Erythroblast (primary cell): ENCODE measurements around the gene SMAD6.

Experiments
- DNase-seq, 2 experiments: peaks; one replicate each; lab custom pipeline; 2025; lab: John Stamatoyannopoulos, UW
- GATA1 ChIP-seq: IDR thresholded peaks from 2 replicates; pipeline ENCODE4 v1.6.1; 2011; ENCODE audit warnings: low read depth, mild to moderate bottlenecking, control low read depth, low read length, moderate library complexity
- POLR2A ChIP-seq: IDR thresholded peaks from 2 replicates; pipeline ENCODE4 v1.6.1; 2011; ENCODE audit warnings: mild to moderate bottlenecking, low read length

The SMAD6 gene

GRCh38 chr15:66662522-66662921, 39.5 kb upstream of the SMAD6 start:
- TF ChIP-seq POLR2A (no peak), GATA1 (no peak)
- DNase-seq: no peak

- no peak for DNase-seq
- no peak for TF ChIP-seq GATA1
- TF ChIP-seq POLR2A: no peak
These were observed 38.4 kb upstream of the SMAD6 start for GRCh38 chr15:66663664-66664063.

- TF ChIP-seq POLR2A: no peak
- TF ChIP-seq GATA1: no peak
- no peak for DNase-seq
These were observed 31.9 kb upstream of the SMAD6 start for GRCh38 chr15:66670175-66670574.

- DNase-seq: no peak
- no peak for TF ChIP-seq GATA1
- TF ChIP-seq POLR2A: no peak
These were observed 31.1 kb upstream of the SMAD6 start for GRCh38 chr15:66670762-66671580.

- no peak for TF ChIP-seq POLR2A
- TF ChIP-seq GATA1: no peak
- DNase-seq: no peak
These were observed 29.2 kb upstream of the SMAD6 start for GRCh38 chr15:66672867-66673266.

- DNase-seq: peak; percentile 80 to 83
- TF ChIP-seq GATA1 (no peak), POLR2A (no peak)
These were observed 28.4 kb upstream of the SMAD6 start for GRCh38 chr15:66673410-66674322.

GRCh38 chr15:66674756-66675155, 27.3 kb upstream of the SMAD6 start:
- no peak for DNase-seq
- no peak for TF ChIP-seq GATA1
- no peak for TF ChIP-seq POLR2A

- no peak for DNase-seq
- TF ChIP-seq GATA1: no peak
- no peak for TF ChIP-seq POLR2A
These were observed 26.6 kb upstream of the SMAD6 start for GRCh38 chr15:66675446-66675845.

- DNase-seq: no peak
- TF ChIP-seq POLR2A: no peak
- no peak for TF ChIP-seq GATA1
These were observed 24.7 kb upstream of the SMAD6 start for GRCh38 chr15:66677336-66677735.

- TF ChIP-seq GATA1 (no peak), POLR2A (no peak)
- DNase-seq: peak in 1 of 2 experiments; percentile 64
These were observed 22.9 kb upstream of the SMAD6 start for GRCh38 chr15:66679061-66679656.

- TF ChIP-seq GATA1 (peak; percentile 99), POLR2A (no peak)
- peak; percentile 92 to 97 for DNase-seq
These were observed 22.4 kb upstream of the SMAD6 start for GRCh38 chr15:66679657-66680108.

GRCh38 chr15:66680502-66680901, 21.5 kb upstream of the SMAD6 start:
- DNase-seq: peak; percentile 46 to 53
- TF ChIP-seq GATA1 (no peak), POLR2A (no peak)

GRCh38 chr15:66681395-66681794, 20.6 kb upstream of the SMAD6 start:
- no peak for TF ChIP-seq POLR2A
- no peak for TF ChIP-seq GATA1
- DNase-seq: peak in 1 of 2 experiments; percentile 24
